HCT116 (cell line): ENCODE results near the gene ZSWIM4. TPM values are rescaled to one million over a fixed set of nuclear protein-coding genes. Genes with fewer than 3 reads are reported as not detected.

Experiments
- ATAC-seq: fragments of 200-7000 bp; cut with Tn5 transposase; 2 replicates; pipeline ENCODE4 v1.9.1; 2020; ENCODE audit warnings: mild to moderate bottlenecking, moderate library complexity
- Bru-seq: library from RNA; stranded (reverse); fragments of 400-500 nt; gene quantifications from one replicate; lab custom pipeline; 2021; lab: Mats Ljungman, UMichigan
- BruChase-seq, 2 experiments: library from RNA; stranded (reverse); fragments of 400-500 nt; gene quantifications; one replicate each; lab custom pipeline; 2021; lab: Mats Ljungman, UMichigan
- BruUV-seq: library from RNA; stranded (reverse); fragments of 400-500 nt; replicated peaks from 2 replicates; lab custom pipeline; 2021; lab: Mats Ljungman, UMichigan
- CTCF ChIA-PET: fragments of 300-600 bp; sonication (Branson Sonifier 250); formaldehyde crosslinking; loops from one replicate; lab custom pipeline; 2021; ENCODE audit warnings: antibody characterized with exemption; lab: Charles Lee
- POLR2A ChIA-PET: fragments of 300-600, 350-600 bp; sonication (Branson Sonifier 250); formaldehyde crosslinking; loops from one replicate; lab custom pipeline; 2021; ENCODE audit warnings: antibody characterized with exemption; lab: Charles Lee
- RAD21 ChIA-PET, 2 experiments: fragments of 300-600 bp; sonication (Branson Sonifier 250); formaldehyde crosslinking; loops; one replicate each; lab custom pipeline; 2023; ENCODE audit warnings: low total read pairs in 2 of 2; ENCODE audit not compliant: uncharacterized antibody in 2 of 2, unreplicated experiment in 2 of 2, low non-redundant PET in 1 of 2; lab: Charles Lee
- DNase-seq: peaks from one replicate; pipeline ENCODE4 v3.0.0-alpha.2; 2010; ENCODE audit warnings: low read depth, low spot score
- H2AFZ ChIP-seq: fragments of 200-600 bp; shearing (Covaris generic), sonication (generic); 2 replicates; pipeline ENCODE4 v1.6.1; 2017; ENCODE audit warnings: low read depth, mixed run types, mixed read lengths, antibody characterized with exemption, low read length; ENCODE audit not compliant: poor library complexity, severe bottlenecking
- H3K27ac ChIP-seq: 2 replicates; pipeline ENCODE4 v1.5.1; 2012; ENCODE audit warnings: low read depth, low read length
- H3K27me3 ChIP-seq: fragments of 200-600 bp; sonication (generic); 2 replicates; pipeline ENCODE4 v1.6.1; 2016; ENCODE audit warnings: mixed run types, low read length, mixed read lengths; ENCODE audit not compliant: insufficient read depth
- H3K36me3 ChIP-seq, 2 experiments: fragments of 200-500 bp in 1 of 2; fragments of 200-600 bp in 1 of 2; sonication (Bioruptor generic) in 1 of 2; sonication (generic) in 1 of 2; 2 replicates each; pipeline versions ENCODE4 v1.5.1 to v1.6.1; 2014 to 2016; ENCODE audit warnings: low read length in 2 of 2, inconsistent platforms in 1 of 2, mixed read lengths in 1 of 2, mixed run types in 1 of 2; ENCODE audit not compliant: insufficient read depth in 2 of 2, control insufficient read depth in 1 of 2
- H3K4me1 ChIP-seq, 2 experiments: fragments of 200-600 bp in 1 of 2; sonication (generic) in 1 of 2; 2 replicates each; pipeline versions ENCODE4 v1.5.1 to v1.6.1; 2012 to 2017; ENCODE audit warnings: low read length in 2 of 2, inconsistent platforms in 1 of 2, mild to moderate bottlenecking in 1 of 2, mixed read lengths in 1 of 2, mixed run types in 1 of 2, moderate library complexity in 1 of 2; ENCODE audit not compliant: insufficient read depth in 2 of 2, control insufficient read depth in 1 of 2
- H3K4me2 ChIP-seq: fragments of 200-600 bp; sonication (generic); 2 replicates; pipeline ENCODE4 v1.6.1; 2017; ENCODE audit warnings: mixed run types, low read length, mixed read lengths
- H3K4me3 ChIP-seq, 2 experiments: fragments of 200-600 bp in 1 of 2; sonication (generic) in 1 of 2; replicated peaks in 1 of 2; 2 replicates each; pipeline ENCODE4 v1.5.1; 2011 to 2016; ENCODE audit warnings: low read length in 2 of 2, control low read depth in 1 of 2, low read depth in 1 of 2, mild to moderate bottlenecking in 1 of 2, mixed read lengths in 1 of 2, mixed run types in 1 of 2
- H3K79me2 ChIP-seq: fragments of 200-600 bp; sonication (generic); 2 replicates; pipeline ENCODE4 v1.6.1; 2017; ENCODE audit warnings: mild to moderate bottlenecking, mixed run types, low read length, moderate library complexity, mixed read lengths; ENCODE audit not compliant: insufficient read depth
- H3K9ac ChIP-seq: fragments of 200-600 bp; sonication (generic); 2 replicates; pipeline ENCODE4 v1.6.1; 2016; ENCODE audit warnings: low read length, mixed read lengths
- H3K9me2 ChIP-seq: fragments of 200-600 bp; sonication (generic), shearing (Covaris generic); 2 replicates; pipeline ENCODE4 v1.6.1; 2017; ENCODE audit warnings: mixed run types, mild to moderate bottlenecking, moderate library complexity; ENCODE audit not compliant: insufficient read depth
- H3K9me3 ChIP-seq, 2 experiments: fragments of 200-500 bp in 1 of 2; fragments of 200-600 bp in 1 of 2; sonication (Bioruptor generic) in 1 of 2; sonication (generic) in 1 of 2; 2 replicates each; pipeline ENCODE4 v1.6.1; 2014 to 2017; ENCODE audit warnings: low read length in 2 of 2, mixed read lengths in 2 of 2, inconsistent platforms in 1 of 2, low read depth in 1 of 2, mild to moderate bottlenecking in 1 of 2, mixed run types in 1 of 2, moderate library complexity in 1 of 2; ENCODE audit not compliant: control insufficient read depth in 1 of 2, insufficient read depth in 1 of 2
- H4K20me1 ChIP-seq: fragments of 200-600 bp; sonication (generic), shearing (Covaris generic); 2 replicates; pipeline ENCODE4 v1.6.1; 2017; ENCODE audit warnings: mixed run types, mild to moderate bottlenecking, moderate library complexity; ENCODE audit not compliant: insufficient read depth
- ATF3 ChIP-seq: IDR thresholded peaks from 2 replicates; pipeline ENCODE4 v1.6.1; 2012
- CBX3 ChIP-seq: IDR thresholded peaks from 2 replicates; pipeline ENCODE4 v1.6.1; 2012; ENCODE audit warnings: low read depth
- CEBPB ChIP-seq: IDR thresholded peaks from 2 replicates; pipeline ENCODE4 v1.6.1; 2012; ENCODE audit warnings: low read depth
- CTCF ChIP-seq, 3 experiments: fragments of 200-600 bp in 1 of 3; sonication (generic) in 1 of 3; IDR thresholded peaks in 2 of 3; conservative IDR thresholded peaks in 1 of 3; 2 replicates each; pipeline ENCODE4 v1.5.1; 2012 to 2017; ENCODE audit warnings: low read depth in 2 of 3, low read length in 2 of 3, antibody characterized with exemption in 1 of 3, borderline replicate concordance in 1 of 3, control low read depth in 1 of 3, mild to moderate bottlenecking in 1 of 3, mixed read lengths in 1 of 3, mixed run types in 1 of 3, moderate library complexity in 1 of 3; ENCODE audit not compliant: insufficient read depth in 1 of 3
- EGR1 ChIP-seq: IDR thresholded peaks from 2 replicates; pipeline ENCODE4 v1.6.1; 2012; ENCODE audit warnings: low read depth
- ELF1 ChIP-seq: IDR thresholded peaks from 2 replicates; pipeline ENCODE4 v1.6.1; 2012; ENCODE audit warnings: low read depth, borderline replicate concordance
- FOSL1 ChIP-seq: IDR thresholded peaks from 2 replicates; pipeline ENCODE4 v1.6.1; 2012; ENCODE audit warnings: low read depth
- MAX ChIP-seq: IDR thresholded peaks from 2 replicates; pipeline ENCODE4 v1.6.1; 2012
- POLR2A ChIP-seq: IDR thresholded peaks from 2 replicates; pipeline ENCODE4 v1.7.0; 2011; ENCODE audit warnings: borderline replicate concordance; ENCODE audit not compliant: insufficient read depth, insufficient read length; ENCODE audit errors: extremely low read depth
- POLR2AphosphoS5 ChIP-seq: IDR thresholded peaks from 2 replicates; pipeline ENCODE4 v1.6.1; 2011; ENCODE audit warnings: mild to moderate bottlenecking, low read depth, low read length, moderate library complexity
- REST ChIP-seq: IDR thresholded peaks from 2 replicates; pipeline ENCODE4 v1.6.1; 2012; ENCODE audit warnings: low read depth
- SP1 ChIP-seq: IDR thresholded peaks from 2 replicates; pipeline ENCODE4 v1.6.1; 2012; ENCODE audit warnings: low read depth
- SRF ChIP-seq: IDR thresholded peaks from 2 replicates; pipeline ENCODE4 v1.6.1; 2012; ENCODE audit warnings: low read depth
- TCF7L2 ChIP-seq: IDR thresholded peaks from 2 replicates; pipeline ENCODE4 v1.7.0; 2011; ENCODE audit warnings: borderline replicate concordance, inconsistent platforms; ENCODE audit not compliant: insufficient read depth, insufficient read length; ENCODE audit errors: extremely low read depth
- ZFX ChIP-seq: fragments of 450-650 bp; IDR thresholded peaks from 2 replicates; pipeline ENCODE4 v1.6.1; 2017
- intact Hi-C: fragments of 100-400 bp; cut with micrococcal nuclease; formaldehyde crosslinking; loops from 2 replicates; pipeline ENCODE4 v1.10.0; 2022
- long read RNA-seq: library from polyadenylated mRNA; unstranded; transcript quantifications from one replicate; pipeline ENCODE4 v2.0.0, GENCODE V29; 2021; ENCODE audit not compliant: unreplicated experiment
- polyA plus RNA-seq: library from polyadenylated mRNA; unstranded; fragments of >200 nt; gene quantifications from 2 replicates; pipeline ENCODE4 v1.2.1, GENCODE V29; 2012; ENCODE audit warnings: missing spikeins
- total RNA-seq: library from RNA; stranded (reverse); gene quantifications from one replicate; pipeline ENCODE4 v1.2.1, GENCODE V29; 2021; ENCODE audit not compliant: unreplicated experiment

The ZSWIM4 gene
- 9.8 TPM for total RNA-seq
- polyA plus RNA-seq: 5.4 and 6.1 TPM in 2 replicates
- Bru-seq, nascent RNA: percentile 56 among the genes with signal in this experiment
- percentile 44 among the genes with signal in this experiment for BruChase-seq, experiment 1, labeled RNA remaining after a 6-hour chase
- percentile 48 among the genes with signal in this experiment for BruChase-seq, experiment 2, labeled RNA remaining after a 2-hour chase
- long read RNA-seq, partial matches to known transcripts: 0 of 5 reads
- long read RNA-seq, other reads (novel, unspliced or antisense): 5 of 5 reads

- Histone ChIP-seq H3K36me3 (no peaks in the 10 kb centered on the region), H3K9me3 (no peaks in the 10 kb centered on the region), H3K27ac (peak within 1 kb of the TSS; percentile 94), H3K79me2 (peaks cover 6% of the 10 kb centered on the region; the same call in 1 of the 2 replicates), H3K4me2 (peak within 1 kb of the TSS; percentile 96), H3K9me2 (no peaks in the 10 kb centered on the region), H2AFZ (peak within 1 kb of the TSS; percentile 68), H3K4me3 (peak within 1 kb of the TSS; percentile 74 to 76), H4K20me1 (no peaks in the 10 kb centered on the region), H3K4me1 (peaks cover 37 to 56% of the 10 kb centered on the region in 2 experiments), H3K9ac (peak within 1 kb of the TSS; percentile 76), H3K27me3 (no peaks in the 10 kb centered on the region)
- ChIA-PET RAD21 (no interaction called here), POLR2A (interaction anchor here (0.6 to 1.8 kb wide), 12 partner anchors 14 to 875 kb away, joined by 3 to 6 read pairs (median 4); partner anchors contain the start of gene ASF1B), CTCF (interaction anchor here (1.3 to 2.7 kb wide), 3 partner anchors 10 to 67 kb away, joined by 4 to 15 read pairs (median 10); partner anchors contain the start of gene C19orf53)
- ATAC-seq: peak; percentile 93
- TF ChIP-seq SP1 (peak; percentile 100), EGR1 (peak; percentile 82), ELF1 (no peak), TCF7L2 (peak; percentile 65), CTCF (IDR thresholded peaks at IDR 0.05 in 2 of 3, conservative IDR thresholded peaks at IDR 0.05 in 1 of 3; ENCODE audit: borderline replicate concordance in 1 of 3, insufficient read depth in 1 of 3, low read depth in 2 of 3, low read length in 2 of 3) (no peak), MAX (peak; percentile 13; the same call in 1 of the 2 replicates), ZFX (no peak), ATF3 (no peak), POLR2A (no peak), FOSL1 (no peak), REST (no peak), POLR2AphosphoS5 (peak; percentile 64), CBX3 (no peak), CEBPB (no peak), SRF (peak; percentile 100)
- peak; percentile 98 for DNase-seq
- intact Hi-C loops: loop anchor here (5.0 kb wide), 1 partner anchor 47 kb away; no protein-coding TSS in a partner anchor
- BruUV-seq: no TSS peak
These were observed at the start of gene ZSWIM4 for GRCh38 chr19:13794757-13795589. Gene ZSWIM4 (plus strand): TSS chr19:13795443. CDS start chr19:13795649, 206 bp downstream.
